Stimulated activated naive CD8-positive, alpha-beta T cell treated with anti-CD3 and anti-CD28 coated beads, Interleukin-15, Interleukin-2, amounts not matched to agents 100 ng/mL and 50 ng/mL, for 24 hours (primary cell): ENCODE measurements around the gene LRP1.

Experiments
- H3K27ac Mint-ChIP-seq: one replicate; pipeline ENCODE4 v1.8.0; 2021; ENCODE audit warnings: mild to moderate bottlenecking, mixed read lengths
- H3K27me3 Mint-ChIP-seq: one replicate; pipeline ENCODE4 v1.8.0; 2021; ENCODE audit warnings: mixed read lengths
- H3K36me3 Mint-ChIP-seq: one replicate; pipeline ENCODE4 v1.8.0; 2021; ENCODE audit warnings: low read depth, mixed read lengths
- H3K4me1 Mint-ChIP-seq: one replicate; pipeline ENCODE4 v1.8.0; 2021; ENCODE audit warnings: low read depth, mixed read lengths
- H3K4me3 Mint-ChIP-seq: one replicate; pipeline ENCODE4 v1.8.0; 2021; ENCODE audit warnings: mild to moderate bottlenecking, mixed read lengths
- H3K9me3 Mint-ChIP-seq: one replicate; pipeline ENCODE4 v1.8.0; 2021; ENCODE audit warnings: mixed read lengths

The LRP1 gene

GRCh38 chr12:57240066-57240921 is 112.0 kb downstream of the LRP1 start:
- H3K27me3 Mint-ChIP-seq: peaks cover 68% of the 10 kb centered on the region
- H3K36me3 Mint-ChIP-seq: peaks cover 2% of the 10 kb centered on the region
- H3K9me3 Mint-ChIP-seq: no peaks in the 10 kb centered on the region
- peak overlapping the region; percentile 93 for H3K27ac Mint-ChIP-seq
- H3K4me1 Mint-ChIP-seq: peaks cover 80% of the 10 kb centered on the region
- peak overlapping the region; percentile 88 for H3K4me3 Mint-ChIP-seq

- Mint-ChIP-seq H3K27ac (peak overlapping the region; percentile 93), H3K9me3 (no peaks in the 10 kb centered on the region), H3K4me1 (peaks cover 77% of the 10 kb centered on the region), H3K36me3 (no peaks in the 10 kb centered on the region), H3K4me3 (peak overlapping the region; percentile 88), H3K27me3 (peaks cover 68% of the 10 kb centered on the region)
These were observed 112.7 kb downstream of the LRP1 start for GRCh38 chr12:57240926-57241401.

DNA sequence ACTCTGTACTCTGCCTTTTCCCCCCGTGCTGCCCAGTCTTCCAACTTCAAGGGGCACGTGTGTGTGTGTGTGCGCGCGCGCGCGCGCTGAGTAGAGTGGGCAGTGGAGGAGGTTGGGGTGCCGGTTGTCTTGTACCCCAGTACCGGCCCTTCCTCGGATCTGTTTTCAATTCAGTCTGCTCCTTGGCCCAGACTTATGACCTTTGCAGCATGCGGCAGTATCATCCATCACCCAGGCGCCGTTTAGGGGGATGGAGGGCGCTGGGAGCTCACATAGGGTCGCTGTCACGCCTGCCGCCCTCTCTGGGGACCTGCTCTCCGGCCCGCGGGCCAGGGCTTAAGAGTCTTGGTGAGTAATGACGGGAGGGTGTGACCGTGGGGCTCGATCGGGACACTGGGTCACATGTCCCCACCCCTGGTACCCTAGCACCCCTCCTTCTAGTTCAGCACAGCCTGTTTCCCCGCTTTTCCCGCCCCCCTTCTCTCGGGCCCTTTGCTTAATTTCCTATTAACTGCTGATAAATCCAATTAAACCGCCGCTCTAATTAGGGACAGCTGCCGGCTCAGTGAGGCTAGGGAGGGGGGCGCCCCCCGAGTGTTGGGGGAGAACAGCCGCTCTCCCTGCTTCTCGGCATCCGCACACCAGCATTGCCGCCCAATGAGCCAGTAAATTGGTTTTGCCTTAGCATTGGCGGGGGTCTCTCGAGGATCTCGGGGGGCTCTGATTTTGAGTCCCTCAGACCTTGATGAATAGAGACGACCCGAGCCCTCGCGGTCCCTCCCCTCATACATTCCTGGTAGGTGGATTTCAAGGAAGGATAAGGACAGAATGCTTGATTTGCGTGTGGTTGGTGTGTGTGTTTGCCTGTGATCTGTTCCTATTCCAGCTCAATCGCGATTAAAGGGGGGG is 113.4 kb downstream of the LRP1 start:
- H3K27ac Mint-ChIP-seq: no peak overlapping the region
- H3K36me3 Mint-ChIP-seq: peaks cover 3% of the 10 kb centered on the region
- H3K4me1 Mint-ChIP-seq: peaks cover 72% of the 10 kb centered on the region
- H3K4me3 Mint-ChIP-seq: peak overlapping the region; percentile 39
- no peaks in the 10 kb centered on the region for H3K9me3 Mint-ChIP-seq
- H3K27me3 Mint-ChIP-seq: peaks cover 61% of the 10 kb centered on the region

- Mint-ChIP-seq H3K36me3 (peaks cover 6% of the 10 kb centered on the region), H3K4me3 (peak overlapping the region; percentile 47), H3K27ac (no peak overlapping the region), H3K4me1 (peaks cover 65% of the 10 kb centered on the region), H3K27me3 (peaks cover 55% of the 10 kb centered on the region), H3K9me3 (no peaks in the 10 kb centered on the region)
These were observed 114.0 kb downstream of the LRP1 start for GRCh38 chr12:57242329-57242690.

DNA sequence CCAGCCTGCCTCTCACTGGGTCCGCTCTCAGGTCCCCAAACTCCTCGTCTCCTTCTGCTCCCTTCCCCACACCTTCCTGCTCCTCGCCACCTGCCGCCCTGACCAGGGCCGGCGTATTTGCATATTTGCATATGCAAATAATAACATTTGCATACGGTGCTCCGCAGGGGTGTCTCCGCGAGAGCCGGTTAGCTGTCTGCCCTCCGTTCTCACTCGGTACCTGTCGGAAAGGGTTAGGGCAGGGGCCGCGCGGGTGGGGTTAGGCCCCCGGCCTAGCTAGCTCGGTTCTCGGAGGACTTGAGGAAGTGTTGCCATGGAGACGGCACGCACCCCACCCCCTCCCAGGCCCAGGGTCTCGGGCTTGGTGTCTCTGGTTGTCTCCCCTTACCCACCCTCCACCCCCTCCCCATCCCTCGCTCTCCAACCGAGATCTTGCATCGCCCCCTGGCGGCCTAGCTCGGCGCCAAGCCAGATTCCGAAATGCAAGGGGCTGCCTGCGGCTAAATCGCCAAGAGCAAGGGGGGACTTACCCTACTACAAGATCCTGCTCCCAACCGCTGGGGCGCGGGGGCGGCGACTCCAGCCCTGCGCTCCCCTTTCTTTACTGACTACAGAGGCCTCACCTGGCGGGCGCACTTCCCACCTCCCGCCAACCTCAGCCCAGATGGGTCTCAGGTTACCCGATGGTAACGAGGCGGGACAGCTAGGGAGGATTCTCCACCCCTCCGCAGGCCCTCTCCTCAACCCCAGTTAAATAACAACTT is 114.6 kb downstream of the LRP1 start:
- no peak overlapping the region for H3K27ac Mint-ChIP-seq
- no peaks in the 10 kb centered on the region for H3K9me3 Mint-ChIP-seq
- H3K36me3 Mint-ChIP-seq: peaks cover 6% of the 10 kb centered on the region
- H3K27me3 Mint-ChIP-seq: peaks cover 49% of the 10 kb centered on the region
- H3K4me3 Mint-ChIP-seq: peak overlapping the region; percentile 56
- peaks cover 60% of the 10 kb centered on the region for H3K4me1 Mint-ChIP-seq

DNA sequence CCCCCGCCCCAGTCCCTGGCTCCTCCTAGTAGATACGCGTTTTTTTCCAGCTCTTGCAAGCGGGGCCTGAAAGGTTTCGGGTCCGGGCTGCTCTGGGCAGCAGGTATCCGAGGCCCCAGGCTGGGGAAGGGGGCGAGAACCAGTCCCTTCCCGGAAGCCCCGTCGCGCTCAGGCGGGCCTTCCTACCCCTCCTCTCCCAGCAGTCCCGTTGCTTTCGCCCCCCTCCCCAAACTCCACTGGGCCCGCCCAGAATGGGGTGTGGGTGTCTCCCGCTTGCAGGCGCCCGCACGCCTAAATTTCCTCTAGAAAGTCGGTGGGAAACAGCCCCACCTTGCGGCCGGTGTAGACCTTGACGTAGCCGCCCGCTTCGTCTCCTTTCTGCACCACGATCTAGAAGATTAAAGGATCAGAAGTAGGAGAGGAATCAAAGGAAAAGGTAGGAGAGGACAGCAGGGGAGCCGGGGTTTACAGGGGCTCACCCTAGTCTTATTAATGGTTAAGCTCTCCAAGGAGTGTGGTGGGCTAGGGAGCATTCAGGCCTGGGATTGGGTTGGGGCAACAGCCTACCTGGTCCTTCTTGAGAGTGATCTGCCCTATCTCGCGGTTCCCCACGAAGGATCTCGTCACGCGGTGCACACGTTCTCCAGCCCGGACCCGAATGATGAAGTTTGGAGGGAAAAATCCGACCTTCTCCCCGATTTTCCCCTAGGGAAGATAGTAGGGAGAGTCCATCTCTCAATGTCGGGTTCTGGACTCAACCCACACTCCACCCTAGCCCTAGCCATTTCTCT is 115.4 kb downstream of the LRP1 start:
- Mint-ChIP-seq H3K9me3 (no peaks in the 10 kb centered on the region), H3K27ac (no peak overlapping the region), H3K4me3 (peak overlapping the region; percentile 56), H3K4me1 (peaks cover 55% of the 10 kb centered on the region), H3K27me3 (peaks cover 47% of the 10 kb centered on the region), H3K36me3 (peaks cover 6% of the 10 kb centered on the region)

DNA sequence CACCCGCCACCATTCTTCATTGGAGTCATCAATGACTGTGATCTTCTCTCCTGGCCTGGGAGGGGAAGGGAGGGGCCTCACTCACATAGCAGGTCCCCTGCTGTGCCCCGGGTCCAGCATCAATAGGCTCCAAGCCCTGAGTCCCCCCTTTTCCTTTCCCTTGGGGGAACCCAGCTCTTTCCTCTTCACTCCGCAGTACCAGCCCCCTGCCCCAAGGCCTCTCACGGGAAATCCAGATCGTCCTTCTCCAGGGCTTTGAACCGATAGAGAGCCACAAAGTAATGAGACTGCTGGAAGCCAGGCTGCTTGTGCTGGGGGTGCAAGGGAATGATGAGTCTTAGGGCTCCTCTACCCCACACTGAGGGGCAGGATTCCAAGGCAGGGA is 116.0 kb downstream of the LRP1 start:
- peaks cover 56% of the 10 kb centered on the region for H3K4me1 Mint-ChIP-seq
- no peaks in the 10 kb centered on the region for H3K9me3 Mint-ChIP-seq
- peaks cover 44% of the 10 kb centered on the region for H3K27me3 Mint-ChIP-seq
- H3K4me3 Mint-ChIP-seq: no peak overlapping the region
- H3K36me3 Mint-ChIP-seq: peaks cover 6% of the 10 kb centered on the region
- no peak overlapping the region for H3K27ac Mint-ChIP-seq

DNA sequence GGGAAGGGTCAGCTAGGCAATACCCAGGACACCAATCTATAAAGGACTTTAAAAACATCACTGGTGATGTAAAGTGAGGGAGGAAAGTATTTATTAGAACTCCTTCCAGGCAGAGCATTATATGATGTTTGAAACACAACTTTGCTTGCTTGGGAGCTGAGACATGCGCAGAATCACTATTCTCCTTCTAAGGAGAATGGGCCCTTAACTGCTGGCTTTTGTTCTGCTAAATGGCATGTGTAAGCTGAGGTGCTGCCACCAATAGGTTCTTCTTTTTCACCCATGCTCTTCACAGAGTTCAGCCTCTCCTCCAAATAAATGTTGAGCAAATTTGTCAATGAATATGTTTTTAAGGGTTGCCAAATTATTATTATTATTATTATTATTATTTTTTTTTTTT is 118.8 kb downstream of the LRP1 start:
- Mint-ChIP-seq H3K9me3 (no peaks in the 10 kb centered on the region), H3K27me3 (peaks cover 21% of the 10 kb centered on the region), H3K4me3 (no peak overlapping the region), H3K36me3 (peaks cover 6% of the 10 kb centered on the region), H3K27ac (no peak overlapping the region), H3K4me1 (peaks cover 30% of the 10 kb centered on the region)

- no peak overlapping the region for H3K27ac Mint-ChIP-seq
- no peaks in the 10 kb centered on the region for H3K9me3 Mint-ChIP-seq
- peaks cover 10% of the 10 kb centered on the region for H3K36me3 Mint-ChIP-seq
- peaks cover 12% of the 10 kb centered on the region for H3K4me1 Mint-ChIP-seq
- H3K27me3 Mint-ChIP-seq: peaks cover 9% of the 10 kb centered on the region
- peak overlapping the region; percentile 45 for H3K4me3 Mint-ChIP-seq
These were observed 120.9 kb downstream of the LRP1 start for GRCh38 chr12:57248934-57249742.

- H3K4me1 Mint-ChIP-seq: peaks cover 7% of the 10 kb centered on the region
- no peaks in the 10 kb centered on the region for H3K9me3 Mint-ChIP-seq
- H3K36me3 Mint-ChIP-seq: peaks cover 14% of the 10 kb centered on the region
- no peak overlapping the region for H3K27ac Mint-ChIP-seq
- no peaks in the 10 kb centered on the region for H3K27me3 Mint-ChIP-seq
- H3K4me3 Mint-ChIP-seq: no peak overlapping the region
These were observed 122.3 kb downstream of the LRP1 start for GRCh38 chr12:57250541-57250940.

DNA sequence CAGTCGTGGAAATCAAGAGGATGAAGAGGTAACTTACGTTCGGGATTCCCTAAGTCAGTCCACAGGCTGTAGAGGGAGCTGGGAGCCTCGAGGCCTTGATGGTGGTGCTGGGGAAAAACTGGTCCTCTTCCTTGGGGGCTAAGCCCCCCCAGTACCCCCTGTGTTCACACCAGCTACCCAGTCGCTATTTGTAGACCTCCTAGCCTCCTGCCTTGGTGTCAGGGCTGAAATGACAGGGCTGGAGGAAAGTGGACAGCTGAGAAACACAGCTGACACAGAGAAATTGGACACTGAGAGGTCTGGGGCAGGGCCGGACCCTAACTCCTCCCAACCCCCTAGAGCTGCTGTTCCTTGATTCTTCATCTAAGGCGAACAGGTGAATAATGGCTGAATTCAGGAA is 122.7 kb downstream of the LRP1 start, which contains the start of gene STAC3:
Gene STAC3, minus strand, starts transcription at position 232 of the 400 bp plus-strand sequence. CDS start 1,551 bp downstream, outside the sequence.
- H3K4me3 Mint-ChIP-seq: no peak within 1 kb of the TSS
- H3K36me3 Mint-ChIP-seq: peaks cover 18% of the 10 kb centered on the region
- no peak within 1 kb of the TSS for H3K27ac Mint-ChIP-seq
- H3K27me3 Mint-ChIP-seq: no peaks in the 10 kb centered on the region
- H3K9me3 Mint-ChIP-seq: no peaks in the 10 kb centered on the region
- peaks cover 7% of the 10 kb centered on the region for H3K4me1 Mint-ChIP-seq

- no peak overlapping the region for H3K4me3 Mint-ChIP-seq
- H3K27ac Mint-ChIP-seq: no peak overlapping the region
- no peaks in the 10 kb centered on the region for H3K4me1 Mint-ChIP-seq
- peaks cover 21% of the 10 kb centered on the region for H3K36me3 Mint-ChIP-seq
- no peaks in the 10 kb centered on the region for H3K9me3 Mint-ChIP-seq
- H3K27me3 Mint-ChIP-seq: no peaks in the 10 kb centered on the region
These were observed 126.4 kb downstream of the LRP1 start for GRCh38 chr12:57254506-57255280.

- no peaks in the 10 kb centered on the region for H3K9me3 Mint-ChIP-seq
- H3K36me3 Mint-ChIP-seq: peaks cover 21% of the 10 kb centered on the region
- H3K27me3 Mint-ChIP-seq: no peaks in the 10 kb centered on the region
- H3K4me3 Mint-ChIP-seq: no peak overlapping the region
- H3K4me1 Mint-ChIP-seq: no peaks in the 10 kb centered on the region
- no peak overlapping the region for H3K27ac Mint-ChIP-seq
These were observed 127.6 kb downstream of the LRP1 start for GRCh38 chr12:57255916-57256315.
